GM19372 (cell line): ENCODE results near the gene BICDL1.

Experiments
- ATAC-seq: cut with Tn5 transposase; IDR thresholded peaks from one replicate; pipeline ENCODE4 v1.9.1; 2021; ENCODE audit warnings: mild to moderate bottlenecking, low read depth, moderate library complexity; ENCODE audit not compliant: unreplicated experiment

Gene BICDL1

GRCh38 chr12:120051535-120051934 is 62.5 kb downstream of the BICDL1 start:
- no peak for ATAC-seq

- no peak for ATAC-seq
These were observed 65.3 kb downstream of the BICDL1 start for GRCh38 chr12:120054293-120054692.

GRCh38 chr12:120055231-120056000 is 66.4 kb downstream of the BICDL1 start:
- ATAC-seq: no peak

- ATAC-seq: no peak
These were observed 67.7 kb downstream of the BICDL1 start for GRCh38 chr12:120056739-120057138.

- ATAC-seq: no peak
These were observed 71.2 kb downstream of the BICDL1 start for GRCh38 chr12:120060196-120060595.

GRCh38 chr12:120060717-120061116 is 71.7 kb downstream of the BICDL1 start:
- no peak for ATAC-seq

- no peak for ATAC-seq
These were observed 72.7 kb downstream of the BICDL1 start for GRCh38 chr12:120061575-120062214.

GRCh38 chr12:120062976-120063579 is 74.0 kb downstream of the BICDL1 start:
- ATAC-seq: no peak

- ATAC-seq: no peak
These were observed 75.3 kb downstream of the BICDL1 start for GRCh38 chr12:120064054-120064940.

- no peak for ATAC-seq
These were observed 76.4 kb downstream of the BICDL1 start for GRCh38 chr12:120065472-120065871.

- ATAC-seq: no peak
These were observed 77.3 kb downstream of the BICDL1 start for GRCh38 chr12:120066341-120066740.

GRCh38 chr12:120067084-120067869 is 78.2 kb downstream of the BICDL1 start:
- ATAC-seq: no peak

GRCh38 chr12:120067901-120068300 is 78.9 kb downstream of the BICDL1 start:
- ATAC-seq: no peak

- ATAC-seq: no peak
These were observed 80.2 kb downstream of the BICDL1 start for GRCh38 chr12:120069278-120069677.

GRCh38 chr12:120071493-120072020 is 82.5 kb downstream of the BICDL1 start:
- ATAC-seq: no peak

GRCh38 chr12:120072472-120073249 is 83.6 kb downstream of the BICDL1 start:
- ATAC-seq: no peak

GRCh38 chr12:120075034-120075616 is 86.1 kb downstream of the BICDL1 start:
- no peak for ATAC-seq

- no peak for ATAC-seq
These were observed 87.6 kb downstream of the BICDL1 start for GRCh38 chr12:120076651-120077050.

GRCh38 chr12:120077260-120077659 is 88.2 kb downstream of the BICDL1 start:
- ATAC-seq: no peak
